Upper lobe of left lung (tissue), 4 donors: Measurements from ENCODE around the gene ARF6.

ENCODE experiments used
- CTCF ChIP-seq, 6 experiments: fragments of 450-650 bp in 4 of 6; fragments of 200-600 bp in 2 of 6; sonication (generic) in 2 of 6; IDR thresholded peaks; one replicate each; pipeline ENCODE4 v1.5.1; 2016 to 2019; ENCODE audit warnings: antibody characterized with exemption in 6 of 6
- POLR2A ChIP-seq, 4 donors: fragments of 450-650 bp; IDR thresholded peaks; one replicate each; pipeline ENCODE4 v1.5.1; 2016 to 2017; ENCODE audit warnings: antibody characterized with exemption in 4 of 4, mild to moderate bottlenecking in 2 of 4

- TF ChIP-seq CTCF (IDR thresholded peaks at IDR 0.05) (no peak), POLR2A (IDR thresholded peaks at IDR 0.05) (no peak)
These were observed 34.5 kb upstream of the ARF6 start for GRCh38 chr14:49858383-49858782.
